NCI-H69 (cell line): ENCODE results near the gene CYP2F1.
"Not testable (repeated sequence)": the region's sequence is repeated elsewhere in the genome, so short reads cannot be mapped to it uniquely, and the experiment has no call there.

Source experiments
- DNase-seq: peaks from one replicate; lab custom pipeline; 2025; lab: John Stamatoyannopoulos, UW

Gene CYP2F1

GRCh38 chr19:41114132-41114531, at the start of gene CYP2F1:
CYP2F1 (plus strand) TSS chr19:41114432; CDS start chr19:41116189, 1,757 bp downstream.
- DNase-seq, result no peak

GRCh38 chr19:41064974-41065569, 49.2 kb upstream of the CYP2F1 start:
- no peak for DNase-seq

GRCh38 chr19:41076286-41076685, 37.9 kb upstream of the CYP2F1 start:
- no peak for DNase-seq

- no peak for DNase-seq
These were observed 30.7 kb upstream of the CYP2F1 start for GRCh38 chr19:41083516-41083915.

GRCh38 chr19:41085748-41086415, 28.4 kb upstream of the CYP2F1 start:
- no peak for DNase-seq

GRCh38 chr19:41088151-41088550, 26.1 kb upstream of the CYP2F1 start, which contains the start of gene CYP2A13:
CYP2A13 (plus strand) TSS chr19:41088451; CDS start chr19:41088472, 21 bp downstream.
- no peak for DNase-seq

GRCh38 chr19:41089959-41090358, 24.3 kb upstream of the CYP2F1 start:
- DNase-seq, result no peak

GRCh38 chr19:41095703-41096102, 18.5 kb upstream of the CYP2F1 start:
- no peak for DNase-seq

- no peak for DNase-seq
These were observed 17.9 kb upstream of the CYP2F1 start for GRCh38 chr19:41096353-41096752.

GRCh38 chr19:41097302-41097701, 16.9 kb upstream of the CYP2F1 start:
- no peak for DNase-seq

- no peak for DNase-seq
These were observed 15.5 kb upstream of the CYP2F1 start for GRCh38 chr19:41098762-41099161.

- DNase-seq, result not testable (repeated sequence)
These were observed 12.0 kb upstream of the CYP2F1 start for GRCh38 chr19:41102210-41102609.

GRCh38 chr19:41106177-41106576, 8.1 kb upstream of the CYP2F1 start:
- no peak for DNase-seq

- DNase-seq, result no peak
These were observed 2.9 kb upstream of the CYP2F1 start for GRCh38 chr19:41111296-41111695.

- DNase-seq, result no peak
These were observed 2.4 kb upstream of the CYP2F1 start for GRCh38 chr19:41111750-41112295.

- DNase-seq, result no peak
These were observed 1.4 kb upstream of the CYP2F1 start for GRCh38 chr19:41112728-41113290.

GRCh38 chr19:41116261-41116660, 2.0 kb downstream of the CYP2F1 start:
- no peak for DNase-seq

- not testable (repeated sequence) for DNase-seq
These were observed 7.0 kb downstream of the CYP2F1 start for GRCh38 chr19:41120929-41121911.

GRCh38 chr19:41122846-41123245, 8.6 kb downstream of the CYP2F1 start:
- DNase-seq, result not testable (repeated sequence)

- DNase-seq, result no peak
These were observed 9.6 kb downstream of the CYP2F1 start for GRCh38 chr19:41123716-41124294.

GRCh38 chr19:41126765-41127203, 12.6 kb downstream of the CYP2F1 start:
- DNase-seq, result peak; percentile 10
